HUES64 (cell line): ENCODE data around the gene CRTC2.
A peak's percentile ranks its signal among the peaks of the same experiment; 100 is the strongest.
"Not testable (repeated sequence)": the region's sequence is repeated elsewhere in the genome, so short reads cannot be mapped to it uniquely, and the experiment has no call there.

Experiments
- H3K27ac ChIP-seq: 2 replicates; pipeline ENCODE4 v1.7.0; 2013; ENCODE audit warnings: low read depth, low read length, inconsistent platforms
- H3K27me3 ChIP-seq: 2 replicates; pipeline ENCODE4 v1.6.1; 2013; ENCODE audit warnings: mild to moderate bottlenecking, low read length; ENCODE audit not compliant: insufficient read depth
- H3K36me3 ChIP-seq: 2 replicates; pipeline ENCODE4 v1.6.1; 2013; ENCODE audit warnings: mild to moderate bottlenecking, low read length; ENCODE audit not compliant: insufficient read depth
- H3K4me1 ChIP-seq: 2 replicates; pipeline ENCODE4 v1.6.1; 2013; ENCODE audit warnings: mild to moderate bottlenecking, low read length, moderate library complexity; ENCODE audit not compliant: insufficient read depth
- H3K4me3 ChIP-seq: 2 replicates; pipeline ENCODE4 v1.5.1; 2013; ENCODE audit warnings: mild to moderate bottlenecking, low read length, moderate library complexity
- H3K9ac ChIP-seq: 2 replicates; pipeline ENCODE4 v1.6.1; 2013; ENCODE audit warnings: mild to moderate bottlenecking, low read depth, low read length
- H3K9me3 ChIP-seq: 2 replicates; pipeline ENCODE4 v1.6.1; 2013; ENCODE audit warnings: low read depth, low read length; ENCODE audit not compliant: insufficient read depth
- WGBS: fragments of 150-250, 120-280 bp; methylation state at CpG from one replicate; pipeline ENCODE4 v1.1.7; 2013; ENCODE audit warnings: missing lambda C conversion rate; 5-methylcytosine and 5-hydroxymethylcytosine counted together

The CRTC2 gene

GRCh38 chr1:153922076-153922971 is 36.1 kb downstream of the CRTC2 start:
- Histone ChIP-seq H3K27ac (peak overlapping the region; percentile 99), H3K36me3 (peaks cover 10% of the 10 kb centered on the region; the same call in 1 of the 2 replicates), H3K4me3 (peak overlapping the region; percentile 86), H3K4me1 (peaks cover 22% of the 10 kb centered on the region), H3K9ac (peak overlapping the region; percentile 84), H3K27me3 (no peaks in the 10 kb centered on the region), H3K9me3 (no peaks in the 10 kb centered on the region)
- WGBS: under 1% methylated on average over 56 of the region's 86 CpGs

GRCh38 chr1:153921803-153922075 is 36.7 kb downstream of the CRTC2 start:
- no peaks in the 10 kb centered on the region for H3K9me3 ChIP-seq
- H3K4me1 ChIP-seq: peaks cover 22% of the 10 kb centered on the region
- peaks cover 10% of the 10 kb centered on the region; the same call in 1 of the 2 replicates for H3K36me3 ChIP-seq
- peak overlapping the region; percentile 99 for H3K27ac ChIP-seq
- H3K27me3 ChIP-seq: no peaks in the 10 kb centered on the region
- WGBS: 2% methylated on average over 10 of the region's 10 CpGs
- H3K4me3 ChIP-seq: peak overlapping the region; percentile 86
- H3K9ac ChIP-seq: peak overlapping the region; percentile 84

GRCh38 chr1:153921080-153921802 is 37.2 kb downstream of the CRTC2 start:
- Histone ChIP-seq H3K36me3 (peaks cover 14% of the 10 kb centered on the region), H3K4me1 (peaks cover 22% of the 10 kb centered on the region), H3K27ac (peak overlapping the region; percentile 99; the same call in 1 of the 2 replicates), H3K4me3 (peak overlapping the region; percentile 86), H3K9ac (peak overlapping the region; percentile 84), H3K27me3 (no peaks in the 10 kb centered on the region), H3K9me3 (no peaks in the 10 kb centered on the region)
- 35% methylated on average over 3 of the region's 3 CpGs for WGBS

GRCh38 chr1:153919876-153920852 is 38.2 kb downstream of the CRTC2 start:
- Histone ChIP-seq H3K4me1 (peaks cover 22% of the 10 kb centered on the region), H3K27me3 (no peaks in the 10 kb centered on the region), H3K4me3 (peak overlapping the region; percentile 86), H3K9ac (0 out of 2 replicates have a peak overlapping the region, but pooled peaks have one; percentile 3), H3K9me3 (no peaks in the 10 kb centered on the region), H3K27ac (no peak overlapping the region), H3K36me3 (peaks cover 18% of the 10 kb centered on the region)
- WGBS: 82% methylated on average over 4 of the region's 4 CpGs

GRCh38 chr1:153916297-153916696 is 42.1 kb downstream of the CRTC2 start:
- no peaks in the 10 kb centered on the region for H3K27me3 ChIP-seq
- H3K27ac ChIP-seq: no peak overlapping the region
- peaks cover 19% of the 10 kb centered on the region for H3K4me1 ChIP-seq
- no peaks in the 10 kb centered on the region for H3K9me3 ChIP-seq
- H3K9ac ChIP-seq: no peak overlapping the region
- no peak overlapping the region for H3K4me3 ChIP-seq
- 98% methylated on average over 3 of the region's 4 CpGs for WGBS
- H3K36me3 ChIP-seq: peaks cover 18% of the 10 kb centered on the region

GRCh38 chr1:153912349-153912748 is 46.1 kb downstream of the CRTC2 start:
- Histone ChIP-seq H3K36me3 (peaks cover 14% of the 10 kb centered on the region), H3K4me1 (no peaks in the 10 kb centered on the region), H3K27me3 (no peaks in the 10 kb centered on the region), H3K4me3 (no peak overlapping the region), H3K9me3 (no peaks in the 10 kb centered on the region), H3K27ac (no peak overlapping the region), H3K9ac (no peak overlapping the region)
- 92% methylated on average over 2 of the region's 2 CpGs for WGBS

GRCh38 chr1:153910560-153910959 is 47.9 kb downstream of the CRTC2 start:
- H3K9me3 ChIP-seq, H3K4me1 ChIP-seq, H3K36me3 ChIP-seq, H3K9ac ChIP-seq, H3K4me3 ChIP-seq, H3K27ac ChIP-seq, H3K27me3 ChIP-seq: not testable (repeated sequence)
- WGBS: 95% methylated on average over 5 of the region's 6 CpGs

GRCh38 chr1:153908071-153908470 is 50.3 kb downstream of the CRTC2 start:
- Histone ChIP-seq H3K36me3 (peaks cover 12% of the 10 kb centered on the region; the same call in 1 of the 2 replicates), H3K27ac (no peak overlapping the region), H3K9me3 (no peaks in the 10 kb centered on the region), H3K4me1 (no peaks in the 10 kb centered on the region), H3K27me3 (no peaks in the 10 kb centered on the region), H3K4me3 (no peak overlapping the region), H3K9ac (no peak overlapping the region)
- WGBS: over 99% methylated on average over 4 of the region's 6 CpGs

GRCh38 chr1:153907134-153907533 is 51.3 kb downstream of the CRTC2 start:
- no peak overlapping the region for H3K27ac ChIP-seq
- no peak overlapping the region for H3K4me3 ChIP-seq
- H3K4me1 ChIP-seq: no peaks in the 10 kb centered on the region
- H3K27me3 ChIP-seq: no peaks in the 10 kb centered on the region
- WGBS: 97% methylated on average over 5 of the region's 6 CpGs
- H3K9me3 ChIP-seq: no peaks in the 10 kb centered on the region
- H3K36me3 ChIP-seq: peaks cover 15% of the 10 kb centered on the region
- no peak overlapping the region for H3K9ac ChIP-seq

GRCh38 chr1:153906396-153906795 is 52.0 kb downstream of the CRTC2 start:
- Histone ChIP-seq H3K9me3 (no peaks in the 10 kb centered on the region), H3K4me3 (no peak overlapping the region), H3K27me3 (no peaks in the 10 kb centered on the region), H3K27ac (no peak overlapping the region), H3K9ac (no peak overlapping the region), H3K4me1 (no peaks in the 10 kb centered on the region), H3K36me3 (peaks cover 15% of the 10 kb centered on the region)
- 90% methylated on average over 1 of the region's 1 CpG for WGBS
